WTC11 (cell line): ENCODE results near the gene C1orf159.

Source experiments
- CBFB ChIP-seq: sonication (generic); formaldehyde crosslinking; IDR thresholded peaks from 2 replicates; pipeline ENCODE4 v1.8.1; 2022; ENCODE audit warnings: mild to moderate bottlenecking, low read depth, missing genetic modification reagents
- CTCF ChIP-seq: fragments of 200-600 bp; IDR thresholded peaks from 2 replicates; pipeline ENCODE4 v1.8.0; 2022; ENCODE audit warnings: antibody characterized with exemption
- MXD4 ChIP-seq: fragments of 250-450 bp; sonication (Bioruptor Pico); IDR thresholded peaks from 2 replicates; pipeline ENCODE4 v1.8.0; 2021; ENCODE audit warnings: mild to moderate bottlenecking, moderate library complexity, borderline replicate concordance
- MYBL2 ChIP-seq: sonication (generic); formaldehyde crosslinking; IDR thresholded peaks from 2 replicates; pipeline ENCODE4 v1.8.1; 2023; ENCODE audit warnings: mild to moderate bottlenecking, moderate library complexity, missing genetic modification reagents
- NR2C2 ChIP-seq: sonication (generic); formaldehyde crosslinking; IDR thresholded peaks from 2 replicates; pipeline ENCODE4 v1.8.0; 2022; ENCODE audit warnings: mild to moderate bottlenecking, missing genetic modification reagents
- OVOL2 ChIP-seq: fragments of 250-450 bp; sonication (Bioruptor Pico); IDR thresholded peaks from 2 replicates; pipeline ENCODE4 v1.9.0; 2021; ENCODE audit warnings: mild to moderate bottlenecking, borderline replicate concordance
- SP1 ChIP-seq: sonication (generic); formaldehyde crosslinking; conservative IDR thresholded peaks from 2 replicates; pipeline ENCODE4 v1.8.1; 2022; ENCODE audit warnings: missing genetic modification reagents
- STAT6 ChIP-seq: sonication (generic); formaldehyde crosslinking; conservative IDR thresholded peaks from 2 replicates; pipeline ENCODE4 v1.8.1; 2023; ENCODE audit warnings: mild to moderate bottlenecking, low read depth, missing genetic modification reagents, moderate library complexity
- TP53 ChIP-seq: sonication (generic); formaldehyde crosslinking; IDR thresholded peaks from 2 replicates; pipeline ENCODE4 v1.8.1; 2023; ENCODE audit warnings: mild to moderate bottlenecking, missing genetic modification reagents
- USF1 ChIP-seq: sonication (generic); formaldehyde crosslinking; IDR thresholded peaks from 2 replicates; pipeline ENCODE4 v1.8.0; 2022; ENCODE audit warnings: mild to moderate bottlenecking, missing genetic modification reagents
- ZBTB43 ChIP-seq: sonication (generic); formaldehyde crosslinking; IDR thresholded peaks from 2 replicates; pipeline ENCODE4 v1.8.1; 2023; ENCODE audit warnings: mild to moderate bottlenecking, missing genetic modification reagents
- ZNF121 ChIP-seq: sonication (generic); formaldehyde crosslinking; IDR thresholded peaks from 2 replicates; pipeline ENCODE4 v1.8.0; 2023; ENCODE audit warnings: missing genetic modification reagents
- ZNF532 ChIP-seq: fragments of 250-450 bp; sonication (Bioruptor Pico); IDR thresholded peaks from 2 replicates; pipeline ENCODE4 v1.9.0; 2021; ENCODE audit warnings: mild to moderate bottlenecking, borderline replicate concordance

- TF ChIP-seq ZNF121 (CRISPR knock-in tag) = no peak
- no peak for TF ChIP-seq CTCF
- no peak for TF ChIP-seq CBFB (CRISPR knock-in tag)
- no peak for TF ChIP-seq MYBL2 (CRISPR knock-in tag)
- no peak for TF ChIP-seq USF1 (CRISPR knock-in tag)
- TF ChIP-seq ZBTB43 = no peak
- no peak for TF ChIP-seq OVOL2 (CRISPR knock-in tag)
- no peak for TF ChIP-seq NR2C2 (CRISPR knock-in tag)
- no peak for TF ChIP-seq MXD4 (CRISPR knock-in tag)
- no peak for TF ChIP-seq STAT6 (CRISPR knock-in tag)
- TF ChIP-seq SP1 (CRISPR knock-in tag) = no peak
- TF ChIP-seq TP53 (CRISPR knock-in tag) = no peak
- no peak for TF ChIP-seq ZNF532 (CRISPR knock-in tag)
These were observed 34.3 kb downstream of the C1orf159 start for GRCh38 chr1:1081311-1082238.
